Neural progenitor cell (in vitro differentiated cells): ENCODE measurements around the gene TIGD3. TPM values are rescaled to one million over a fixed set of nuclear protein-coding genes. Genes with fewer than 3 reads are reported as not detected.

Experiments
- DNase-seq: peaks from one replicate; pipeline ENCODE4 v3.0.0-alpha.2; 2016; ENCODE audit warnings: low spot score
- H2AFZ ChIP-seq: fragments of 200-600 bp; sonication (generic); replicated peaks from 2 replicates; pipeline ENCODE4 v1.6.1; 2016; ENCODE audit warnings: antibody characterized with exemption
- H3F3A ChIP-seq: fragments of 200-600 bp; sonication (generic); 2 replicates; pipeline ENCODE4 v1.6.1; 2016; ENCODE audit warnings: antibody characterized with exemption, low read depth
- H3K27ac ChIP-seq: fragments of 200-600 bp; sonication (generic); 2 replicates; pipeline ENCODE4 v1.5.1; 2016; ENCODE audit warnings: mild to moderate bottlenecking
- H3K27me3 ChIP-seq: fragments of 200-600 bp; sonication (generic); 2 replicates; pipeline ENCODE4 v1.6.1; 2016; ENCODE audit warnings: mild to moderate bottlenecking, moderate library complexity
- H3K36me3 ChIP-seq: fragments of 200-600 bp; sonication (generic); 2 replicates; pipeline ENCODE4 v1.5.1; 2016
- H3K4me1 ChIP-seq: fragments of 200-600 bp; sonication (generic); 2 replicates; pipeline ENCODE4 v1.6.1; 2016; ENCODE audit warnings: mixed run types
- H3K4me2 ChIP-seq: fragments of 200-600 bp; sonication (generic); 2 replicates; pipeline ENCODE4 v1.6.1; 2016
- H3K4me3 ChIP-seq: fragments of 200-600 bp; sonication (generic); 2 replicates; pipeline ENCODE4 v1.5.1; 2016
- H3K79me2 ChIP-seq: fragments of 200-600 bp; sonication (generic); 2 replicates; pipeline ENCODE4 v1.6.1; 2016; ENCODE audit warnings: low read depth
- H3K9ac ChIP-seq: fragments of 200-600 bp; sonication (generic); 2 replicates; pipeline ENCODE4 v1.6.1; 2016
- H3K9me3 ChIP-seq: fragments of 200-600 bp; sonication (generic); 2 replicates; pipeline ENCODE4 v1.5.1; 2016; ENCODE audit warnings: low read depth
- H4K20me1 ChIP-seq: fragments of 200-600 bp; sonication (generic); 2 replicates; pipeline ENCODE4 v1.6.1; 2016; ENCODE audit warnings: low read depth
- H3K27ac Mint-ChIP-seq: 3 replicates; pipeline ENCODE4 v1.8.0; 2021; ENCODE audit warnings: mixed read lengths
- H3K27me3 Mint-ChIP-seq: 2 replicates; pipeline ENCODE4 v1.8.0; 2022; ENCODE audit warnings: low read depth, mild to moderate bottlenecking, inconsistent platforms, moderate library complexity, mixed read lengths; ENCODE audit not compliant: insufficient read depth
- H3K36me3 Mint-ChIP-seq: 3 replicates; pipeline ENCODE4 v1.8.0; 2021; ENCODE audit warnings: mixed read lengths
- H3K4me1 Mint-ChIP-seq: 3 replicates; pipeline ENCODE4 v1.8.0; 2021; ENCODE audit warnings: mixed read lengths
- H3K4me3 Mint-ChIP-seq: 3 replicates; pipeline ENCODE4 v1.8.0; 2021; ENCODE audit warnings: mild to moderate bottlenecking, moderate library complexity, mixed read lengths
- H3K9me3 Mint-ChIP-seq: 3 replicates; pipeline ENCODE4 v1.8.0; 2020; ENCODE audit warnings: mixed read lengths
- EZH2 ChIP-seq: fragments of 200-600 bp; sonication (generic); IDR thresholded peaks from 2 replicates; pipeline ENCODE4 v1.6.1; 2017; ENCODE audit warnings: antibody characterized with exemption, mild to moderate bottlenecking, moderate library complexity
- EZH2phosphoT487 ChIP-seq: fragments of 200-600 bp; sonication (generic); IDR thresholded peaks from 2 replicates; pipeline ENCODE4 v1.6.1; 2017; ENCODE audit warnings: antibody characterized with exemption
- total RNA-seq: library from RNA; depleted of rRNA; stranded (reverse); fragments of >200 nt; gene quantifications from 2 replicates; pipeline ENCODE4 v1.2.3, GENCODE V29; 2015; ENCODE audit warnings: low replicate concordance
- TF ChIP-seq, protein P1 (sequence below): fragments of 200-600 bp; sonication (generic); IDR thresholded peaks from 2 replicates; pipeline ENCODE4 v1.5.1; 2017; ENCODE audit warnings: antibody characterized with exemption, mild to moderate bottlenecking

The TIGD3 gene
- total RNA-seq, 1 donor from 2014 or later = 2.5 TPM

DNA sequence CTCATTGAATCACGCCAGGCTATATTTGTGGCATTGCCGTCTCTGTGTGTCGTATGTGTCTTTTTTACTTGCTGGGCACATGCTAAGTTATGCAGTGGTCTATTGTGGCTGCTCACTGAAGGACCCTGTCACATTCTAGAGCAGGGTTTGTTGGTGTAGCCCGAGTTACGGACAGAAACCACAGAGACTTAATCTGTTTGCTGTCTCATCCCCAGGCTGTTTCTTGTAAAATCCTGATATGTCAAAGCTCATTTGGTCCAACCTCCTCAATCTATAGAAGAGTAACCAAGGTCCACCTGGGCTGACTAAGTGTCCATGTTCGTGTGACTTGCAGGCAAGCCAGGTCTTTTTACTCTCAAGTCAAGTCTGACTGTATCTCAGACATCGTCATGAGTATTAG lies 15.9 kb upstream of the TIGD3 start:
- H3K4me1 ChIP-seq = peaks cover 5% of the 10 kb centered on the region
- H3K9ac ChIP-seq = no peak overlapping the region
- H3K36me3 Mint-ChIP-seq = peaks cover 20% of the 10 kb centered on the region
- no peak overlapping the region for H2AFZ ChIP-seq
- no peak overlapping the region for H3K27ac Mint-ChIP-seq
- H3K27me3 Mint-ChIP-seq = peaks cover 3% of the 10 kb centered on the region
- H3F3A ChIP-seq = peaks cover 13% of the 10 kb centered on the region
- no peaks in the 10 kb centered on the region for H3K9me3 ChIP-seq
- H3K9me3 Mint-ChIP-seq = no peaks in the 10 kb centered on the region
- no peak overlapping the region for H3K4me3 Mint-ChIP-seq
- H3K4me1 Mint-ChIP-seq = peaks cover 20% of the 10 kb centered on the region
- DNase-seq = no peak
- no peak overlapping the region for H3K4me2 ChIP-seq
- H3K27ac ChIP-seq = no peak overlapping the region
- no peak overlapping the region for H3K4me3 ChIP-seq
- H3K79me2 ChIP-seq = peaks cover 72% of the 10 kb centered on the region
- H3K36me3 ChIP-seq = peaks cover 8% of the 10 kb centered on the region
- H3K27me3 ChIP-seq = no peaks in the 10 kb centered on the region
- peaks cover 74% of the 10 kb centered on the region for H4K20me1 ChIP-seq
- TF ChIP-seq EZH2phosphoT487 = no peak

DNA sequence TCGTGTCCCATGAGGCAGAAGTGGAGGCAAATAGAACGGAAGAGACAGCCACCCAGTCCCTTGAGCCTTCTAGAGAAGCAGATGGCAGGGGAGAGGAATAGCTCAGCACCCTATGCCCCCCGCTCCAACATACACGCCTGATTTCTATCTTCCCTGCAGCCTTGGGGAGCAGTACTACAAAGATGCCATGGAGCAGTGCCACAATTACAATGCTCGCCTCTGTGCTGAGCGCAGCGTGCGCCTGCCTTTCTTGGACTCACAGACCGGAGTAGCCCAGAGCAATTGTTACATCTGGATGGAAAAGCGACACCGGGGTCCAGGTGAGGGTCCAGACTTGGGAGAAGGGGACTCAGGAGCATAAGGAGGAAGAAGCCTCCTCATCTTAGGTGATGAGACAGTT lies 14.3 kb upstream of the TIGD3 start:
- Mint-ChIP-seq H3K27me3 (peaks cover 2% of the 10 kb centered on the region), H3K4me1 (peaks cover 10% of the 10 kb centered on the region), H3K4me3 (no peak overlapping the region), H3K9me3 (no peaks in the 10 kb centered on the region), H3K27ac (no peak overlapping the region), H3K36me3 (peaks cover 29% of the 10 kb centered on the region)
- no peak for DNase-seq
- H3K9me3 ChIP-seq = no peaks in the 10 kb centered on the region
- no peak overlapping the region for H2AFZ ChIP-seq
- peaks cover 56% of the 10 kb centered on the region for H3K79me2 ChIP-seq
- no peak overlapping the region for H3K9ac ChIP-seq
- TF ChIP-seq EZH2 (no peak), EZH2phosphoT487 (no peak)
- TF ChIP-seq, protein P1, sequence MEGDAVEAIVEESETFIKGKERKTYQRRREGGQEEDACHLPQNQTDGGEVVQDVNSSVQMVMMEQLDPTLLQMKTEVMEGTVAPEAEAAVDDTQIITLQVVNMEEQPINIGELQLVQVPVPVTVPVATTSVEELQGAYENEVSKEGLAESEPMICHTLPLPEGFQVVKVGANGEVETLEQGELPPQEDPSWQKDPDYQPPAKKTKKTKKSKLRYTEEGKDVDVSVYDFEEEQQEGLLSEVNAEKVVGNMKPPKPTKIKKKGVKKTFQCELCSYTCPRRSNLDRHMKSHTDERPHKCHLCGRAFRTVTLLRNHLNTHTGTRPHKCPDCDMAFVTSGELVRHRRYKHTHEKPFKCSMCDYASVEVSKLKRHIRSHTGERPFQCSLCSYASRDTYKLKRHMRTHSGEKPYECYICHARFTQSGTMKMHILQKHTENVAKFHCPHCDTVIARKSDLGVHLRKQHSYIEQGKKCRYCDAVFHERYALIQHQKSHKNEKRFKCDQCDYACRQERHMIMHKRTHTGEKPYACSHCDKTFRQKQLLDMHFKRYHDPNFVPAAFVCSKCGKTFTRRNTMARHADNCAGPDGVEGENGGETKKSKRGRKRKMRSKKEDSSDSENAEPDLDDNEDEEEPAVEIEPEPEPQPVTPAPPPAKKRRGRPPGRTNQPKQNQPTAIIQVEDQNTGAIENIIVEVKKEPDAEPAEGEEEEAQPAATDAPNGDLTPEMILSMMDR = no peak
- H3K4me2 ChIP-seq = no peak overlapping the region
- H3K4me3 ChIP-seq = no peak overlapping the region
- H3K27ac ChIP-seq = no peak overlapping the region
- H4K20me1 ChIP-seq = peaks cover 67% of the 10 kb centered on the region
- H3K36me3 ChIP-seq = peaks cover 8% of the 10 kb centered on the region
- H3K4me1 ChIP-seq = peaks cover 3% of the 10 kb centered on the region
- no peaks in the 10 kb centered on the region for H3K27me3 ChIP-seq
- H3F3A ChIP-seq = peaks cover 3% of the 10 kb centered on the region

DNA sequence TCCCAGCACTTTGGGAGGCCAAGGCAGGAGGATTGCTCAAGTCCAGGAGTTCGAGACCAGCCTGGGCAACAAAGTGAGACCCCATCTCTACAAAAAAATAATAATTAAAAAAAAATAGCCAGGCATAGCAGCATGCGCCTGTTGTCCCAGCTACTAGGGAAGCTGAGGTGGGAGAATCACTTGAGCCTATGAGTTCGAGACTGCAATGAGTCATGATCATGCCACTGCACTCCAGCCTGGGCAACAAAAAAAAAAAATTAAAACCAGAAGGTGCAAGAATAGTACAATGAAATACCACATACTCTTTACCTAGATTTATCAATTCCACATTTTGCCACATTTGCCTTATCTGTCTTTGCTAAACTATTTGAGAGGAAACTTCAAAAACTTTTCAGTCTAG lies 12.7 kb upstream of the TIGD3 start:
- Histone ChIP-seq H3F3A (no peaks in the 10 kb centered on the region), H3K27me3 (no peaks in the 10 kb centered on the region), H2AFZ (no peak overlapping the region), H3K4me3 (no peak overlapping the region), H3K79me2 (peaks cover 40% of the 10 kb centered on the region), H3K4me2 (no peak overlapping the region), H3K36me3 (peaks cover 8% of the 10 kb centered on the region), H3K4me1 (no peaks in the 10 kb centered on the region), H3K9me3 (no peaks in the 10 kb centered on the region), H4K20me1 (peaks cover 53% of the 10 kb centered on the region), H3K9ac (no peak overlapping the region), H3K27ac (no peak overlapping the region)
- Mint-ChIP-seq H3K27me3 (no peaks in the 10 kb centered on the region), H3K9me3 (no peaks in the 10 kb centered on the region), H3K4me1 (peaks cover 4% of the 10 kb centered on the region), H3K36me3 (peaks cover 39% of the 10 kb centered on the region), H3K27ac (no peak overlapping the region), H3K4me3 (no peak overlapping the region)
- TF ChIP-seq EZH2phosphoT487 = no peak
- no peak for TF ChIP-seq EZH2
- TF ChIP-seq, protein P1 = no peak
- no peak for DNase-seq

DNA sequence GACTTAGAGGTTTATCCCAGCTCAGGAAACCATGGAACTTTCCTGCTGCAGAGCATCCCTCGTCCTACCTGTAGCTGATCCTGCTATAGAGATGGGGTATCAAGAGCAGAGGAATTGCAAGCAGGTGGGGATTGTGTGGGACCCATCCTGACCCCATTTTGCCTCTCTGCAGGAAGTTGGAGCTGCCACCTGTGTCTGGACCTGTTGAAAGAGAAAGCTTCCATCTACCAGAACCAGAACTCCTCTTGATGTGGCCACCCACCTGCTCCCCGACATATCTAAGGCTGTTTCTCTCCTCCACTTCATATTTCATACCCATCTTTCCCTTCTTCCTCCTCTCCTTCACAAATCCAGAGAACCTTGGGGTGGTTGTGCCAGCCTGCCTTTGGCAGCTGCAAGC lies 3.0 kb upstream of the TIGD3 start:
- Mint-ChIP-seq H3K27ac (no peak overlapping the region), H3K4me1 (peaks cover 20% of the 10 kb centered on the region), H3K36me3 (peaks cover 19% of the 10 kb centered on the region), H3K4me3 (no peak overlapping the region), H3K9me3 (no peaks in the 10 kb centered on the region), H3K27me3 (peaks cover 9% of the 10 kb centered on the region)
- Histone ChIP-seq H3F3A (peaks cover 46% of the 10 kb centered on the region), H4K20me1 (peaks cover 30% of the 10 kb centered on the region), H3K36me3 (peaks cover 6% of the 10 kb centered on the region), H3K9ac (no peak overlapping the region), H2AFZ (no peak overlapping the region), H3K27ac (no peak overlapping the region), H3K4me2 (no peak overlapping the region), H3K27me3 (peaks cover 13% of the 10 kb centered on the region), H3K4me1 (peaks cover 13% of the 10 kb centered on the region), H3K9me3 (no peaks in the 10 kb centered on the region), H3K79me2 (no peaks in the 10 kb centered on the region), H3K4me3 (no peak overlapping the region)
- DNase-seq = no peak
- TF ChIP-seq EZH2 (no peak), EZH2phosphoT487 (no peak)
- TF ChIP-seq, protein P1 = no peak
